ENCODE measurements around the gene ALG3.
A peak's percentile ranks its signal among the peaks of the same experiment; 100 is the strongest.

The ALG3 gene

DNA sequence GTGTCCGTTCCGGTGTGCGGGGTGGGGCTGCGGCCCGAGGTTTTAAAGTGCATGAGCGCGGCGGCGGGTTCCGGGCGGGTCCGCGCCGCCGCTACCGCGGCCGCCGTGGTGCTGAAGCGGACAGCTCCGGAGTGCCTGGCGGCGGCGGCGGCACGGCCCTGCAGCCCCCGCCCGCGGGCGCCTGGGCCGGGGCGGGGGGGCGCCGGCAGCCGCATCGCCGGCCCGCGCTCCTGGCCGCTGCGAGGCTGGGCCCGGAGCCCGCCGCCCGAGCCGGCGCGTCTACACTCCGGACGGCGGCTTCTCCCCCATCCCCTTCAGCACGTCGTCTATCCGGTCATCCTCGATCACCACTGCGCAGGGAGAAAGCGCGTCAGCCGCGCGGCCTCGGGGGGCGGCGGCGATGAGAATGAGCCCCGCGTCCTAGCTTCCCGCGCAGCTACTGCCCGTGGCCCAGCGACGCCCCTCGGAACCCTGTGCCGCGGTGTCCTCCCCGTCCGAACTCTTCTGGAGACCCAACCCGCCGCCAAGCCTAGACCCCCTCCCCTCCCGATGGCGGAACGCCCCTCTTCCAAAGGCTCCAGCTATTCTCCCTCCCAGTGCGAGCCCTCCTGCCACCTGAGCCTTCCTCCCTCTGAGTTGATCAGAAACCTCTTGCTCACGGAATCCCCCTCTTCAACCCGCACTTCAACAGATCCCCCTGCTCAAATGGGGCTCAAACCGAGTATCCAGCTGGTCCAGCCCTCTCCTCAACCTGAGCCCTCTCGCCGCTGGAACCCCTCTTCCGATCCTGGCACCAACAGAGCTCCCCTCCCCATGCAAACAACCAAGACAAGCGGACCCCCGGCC lies 11.3 kb upstream of the ALG3 start:
- no peak for DNase-seq

DNA sequence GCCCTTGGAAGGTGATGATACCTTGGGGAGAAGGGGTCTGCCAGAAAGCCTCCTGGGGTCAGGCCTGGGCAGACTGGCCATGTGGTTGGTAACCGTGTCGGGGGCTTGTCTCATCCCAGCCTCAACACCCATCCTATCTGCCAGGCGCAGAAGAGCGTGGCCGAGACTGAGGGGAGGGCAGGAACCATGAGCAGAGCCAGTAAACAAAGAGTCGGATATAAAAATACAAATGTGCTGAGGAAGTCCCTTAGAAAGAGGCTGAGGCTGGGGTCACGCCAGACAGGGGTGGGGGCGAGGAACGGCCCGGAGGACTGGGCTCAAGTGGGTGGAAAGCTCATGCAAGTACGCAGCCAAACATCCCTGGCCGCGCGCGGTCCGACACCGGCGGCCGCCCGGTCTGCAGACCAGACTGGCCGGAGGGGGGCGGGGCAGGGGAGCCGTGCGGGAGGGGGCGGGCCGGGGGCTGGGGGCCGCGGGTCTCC lies 10.7 kb upstream of the ALG3 start:
- no peak for DNase-seq

DNA sequence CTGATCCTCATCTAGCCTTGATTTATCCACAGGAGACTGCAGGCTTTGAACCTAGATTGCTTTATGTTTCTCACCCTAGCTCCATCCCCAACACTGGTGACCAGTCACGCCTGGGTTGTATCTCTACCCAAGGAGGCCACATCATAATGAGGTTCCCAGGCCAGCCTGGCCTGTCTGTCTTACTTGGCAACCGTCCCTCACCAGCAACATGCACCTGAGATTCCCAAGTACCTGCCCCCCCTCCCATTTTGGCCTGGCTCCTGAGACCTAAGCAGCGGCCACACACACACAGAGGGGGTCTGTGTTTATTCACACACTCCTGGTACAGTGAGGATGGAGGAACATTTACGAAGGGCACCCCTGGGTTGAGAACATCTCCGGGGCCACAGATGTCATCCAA lies 10.2 kb upstream of the ALG3 start:
- no peak for DNase-seq

DNA sequence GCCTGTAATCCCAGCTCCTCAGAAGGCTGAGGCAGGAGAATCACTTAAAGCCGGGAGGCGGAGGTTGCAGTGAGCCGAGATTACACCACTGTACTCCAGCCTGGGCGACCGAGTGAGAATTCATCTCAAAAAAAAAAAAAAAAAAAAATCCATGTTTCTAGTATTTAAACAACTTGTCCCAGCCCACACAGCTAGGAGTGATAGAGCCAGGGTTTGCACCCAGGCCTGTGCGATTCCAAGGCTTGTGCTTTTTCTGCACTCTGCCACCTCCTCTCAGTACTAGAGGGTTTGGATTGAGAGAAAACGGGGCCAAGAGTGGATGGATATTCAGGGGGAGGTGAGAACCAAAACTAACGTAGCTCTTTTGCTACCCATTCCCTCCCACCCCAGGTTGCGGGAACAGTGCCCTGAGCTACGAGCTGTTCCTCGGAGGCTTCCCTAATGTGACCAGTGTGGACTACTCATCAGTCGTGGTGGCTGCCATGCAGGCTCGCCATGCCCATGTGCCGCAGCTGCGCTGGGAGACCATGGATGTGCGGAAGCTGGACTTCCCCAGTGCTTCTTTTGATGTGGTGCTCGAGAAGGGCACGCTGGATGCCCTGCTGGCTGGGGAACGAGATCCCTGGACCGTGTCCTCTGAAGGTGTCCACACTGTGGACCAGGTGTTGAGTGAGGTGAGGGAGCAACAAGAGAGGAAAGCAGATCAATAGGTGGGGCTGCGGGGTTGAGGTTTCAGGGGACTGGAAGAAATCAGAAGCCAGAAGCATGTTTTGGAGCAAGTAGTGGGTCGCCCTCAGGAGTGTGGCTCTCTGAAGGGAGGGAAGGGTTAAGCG lies 8.5 kb upstream of the ALG3 start:
- no peak for DNase-seq

DNA sequence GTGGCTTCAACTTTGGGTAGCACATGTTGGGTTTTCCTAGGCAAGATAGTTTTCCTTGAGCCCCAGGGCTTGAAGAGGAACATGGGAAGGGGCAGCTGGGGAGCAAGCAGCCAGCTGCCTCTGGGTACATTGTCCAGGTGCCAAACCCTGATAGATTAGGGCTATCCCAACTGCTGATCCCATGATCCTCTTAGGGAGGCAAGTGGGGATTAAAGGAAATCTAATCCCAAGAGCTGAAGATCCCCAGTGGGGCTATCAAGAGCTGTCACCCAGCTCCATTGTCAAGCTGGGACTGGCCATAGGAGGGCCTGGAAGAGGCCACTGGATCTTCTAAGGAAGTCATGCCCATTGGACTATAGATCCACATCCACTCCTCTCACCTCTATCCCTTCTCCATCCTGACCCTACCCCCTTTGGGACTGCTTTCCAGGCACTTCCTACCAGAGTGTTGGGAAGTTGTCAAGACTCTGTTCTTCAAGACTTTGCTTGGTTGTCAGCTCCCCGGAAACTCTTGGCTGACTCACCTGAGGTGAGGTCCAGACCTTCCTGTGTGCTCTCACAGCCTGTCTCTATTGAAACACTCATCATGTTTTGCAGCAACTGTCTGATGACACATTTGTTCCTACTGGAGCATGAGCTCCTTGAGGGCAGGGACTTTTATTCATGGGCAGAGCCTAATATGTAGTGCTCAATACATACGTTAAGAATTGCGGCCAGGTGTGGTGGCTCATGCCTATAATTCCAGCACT lies 6.7 kb upstream of the ALG3 start:
- DNase-seq, result no peak

DNA sequence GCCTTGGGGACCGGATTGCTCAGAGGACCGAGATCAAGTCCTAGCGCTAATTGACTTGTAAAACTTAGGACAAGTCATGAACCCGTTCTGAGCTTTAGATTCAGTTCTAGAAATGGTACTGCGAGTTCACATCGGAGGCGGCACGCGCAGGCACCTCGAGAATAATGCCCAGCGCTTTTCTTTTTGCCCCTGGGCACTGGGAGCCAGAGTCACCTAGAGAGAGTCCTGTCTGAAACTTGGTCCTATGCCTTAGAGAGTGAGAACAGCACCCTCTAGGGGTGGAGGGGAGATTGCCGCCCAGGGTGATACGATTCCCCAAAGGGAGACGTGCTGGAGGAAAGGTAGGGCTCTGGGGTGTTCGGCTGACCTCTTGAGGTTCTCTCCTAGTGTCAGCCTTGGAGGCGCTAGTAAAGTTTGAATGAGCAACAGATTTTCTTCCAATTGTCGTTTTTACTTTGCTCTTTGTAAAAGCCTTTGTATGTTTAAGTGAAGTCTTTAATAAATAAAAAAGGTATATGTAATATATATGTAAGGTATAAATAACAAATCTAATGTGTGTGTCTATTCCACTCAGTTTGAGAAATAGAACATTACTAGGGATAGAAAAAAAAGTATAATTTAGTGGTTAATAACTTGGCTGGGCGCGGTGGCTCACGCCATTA lies 1.5 kb upstream of the ALG3 start:
- DNase-seq, result peak; percentile 54

DNA sequence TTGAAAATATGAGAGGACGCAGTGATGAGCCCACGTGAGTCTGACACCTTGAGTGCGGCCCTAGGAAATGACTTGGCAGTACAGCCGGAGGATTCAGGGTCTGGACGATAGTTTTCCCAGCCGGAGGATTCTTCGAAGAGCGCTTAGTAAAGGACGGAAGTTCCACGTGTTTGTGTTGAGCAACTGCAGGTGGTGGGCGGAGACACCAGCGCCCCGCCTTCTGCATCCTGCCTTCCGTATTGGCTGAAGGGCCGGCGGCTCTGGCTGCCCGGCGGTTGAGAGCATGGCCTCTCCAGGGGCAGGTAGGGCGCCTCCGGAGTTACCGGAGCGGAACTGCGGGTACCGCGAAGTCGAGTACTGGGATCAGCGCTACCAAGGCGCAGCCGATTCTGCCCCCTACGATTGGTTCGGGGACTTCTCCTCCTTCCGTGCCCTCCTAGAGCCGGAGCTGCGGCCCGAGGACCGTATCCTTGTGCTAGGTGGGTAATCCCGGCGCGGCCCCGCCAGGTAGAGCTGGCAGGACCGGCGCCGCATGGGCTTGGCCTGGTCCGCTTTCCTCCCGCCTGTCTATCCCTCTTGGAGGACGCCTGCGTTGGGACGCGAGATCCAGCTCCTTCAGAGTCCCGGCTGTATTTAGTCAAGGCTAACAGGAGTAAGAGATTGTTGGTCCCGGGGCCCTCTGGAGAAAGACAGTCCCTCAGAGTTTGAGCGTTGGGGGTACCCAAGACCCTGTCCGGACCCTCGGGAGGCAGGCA lies 827 bp upstream of the ALG3 start, which contains the start of gene EEF1AKMT4:
EEF1AKMT4 (plus strand) TSS at position 261 of the 755 bp plus-strand sequence; CDS start at position 284, 23 bp downstream.
- DNase-seq, result peak; percentile 91

DNA sequence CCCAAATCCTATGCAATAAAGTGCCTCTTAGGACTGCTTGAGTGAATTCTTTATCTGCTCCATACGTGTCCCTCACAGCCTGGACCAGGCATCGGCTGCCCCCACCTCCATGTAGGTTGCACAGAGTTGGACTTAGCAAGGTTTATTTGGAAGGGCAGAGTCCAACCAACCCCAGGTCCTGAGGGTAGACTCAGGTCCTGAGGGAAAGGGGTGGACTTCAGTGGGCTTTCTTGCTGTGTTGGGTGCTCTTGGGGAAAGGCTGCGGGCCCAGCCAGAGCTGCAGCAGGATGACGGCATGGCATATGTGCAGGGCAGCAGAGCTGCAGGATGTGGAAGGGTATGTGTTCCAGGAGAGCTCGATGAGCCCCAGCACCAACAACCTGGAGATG lies 6.5 kb downstream of the ALG3 start:
- no peak for DNase-seq

DNA sequence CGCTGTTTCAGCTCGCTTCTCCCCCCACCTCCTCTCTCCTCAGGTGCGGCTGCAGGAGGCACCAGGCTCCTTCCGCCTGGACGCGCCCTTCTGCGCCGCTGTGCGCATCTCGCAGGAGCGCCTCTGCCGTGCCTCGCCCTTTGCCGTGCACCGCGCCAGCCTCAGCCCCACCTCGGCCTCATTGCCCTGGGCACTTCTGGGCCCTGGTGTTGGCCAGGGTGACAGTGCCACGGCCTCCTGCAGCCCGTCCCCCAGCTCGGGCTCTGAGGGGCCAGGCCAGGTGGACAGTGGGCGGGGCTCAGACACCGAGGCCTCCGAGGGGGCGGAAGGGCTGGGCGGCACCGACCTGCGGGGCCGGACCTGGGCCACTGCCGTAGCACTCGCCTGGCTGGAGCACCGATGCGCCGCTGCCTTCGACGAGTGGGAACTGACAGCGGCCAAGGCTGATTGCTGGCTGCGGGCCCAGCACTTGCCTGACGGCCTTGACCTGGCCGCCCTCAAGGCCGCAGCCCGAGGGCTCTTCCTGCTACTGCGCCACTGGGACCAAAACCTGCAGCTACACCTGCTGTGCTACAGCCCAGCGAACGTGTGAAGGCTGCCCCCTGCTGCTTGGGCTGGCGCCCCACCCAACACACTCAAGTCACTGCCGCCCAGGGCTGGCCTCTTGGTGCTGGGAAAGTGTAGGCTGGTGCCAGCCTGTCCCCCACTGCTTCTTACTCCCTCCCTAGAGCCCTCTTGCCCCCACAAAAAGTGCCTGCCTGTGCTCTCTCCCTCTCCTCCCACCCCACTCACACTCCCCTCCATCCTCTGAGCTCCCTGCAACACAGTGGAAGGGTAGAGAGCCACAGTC lies 7.1 kb downstream of the ALG3 start:
- peak; percentile 3 for DNase-seq

DNA sequence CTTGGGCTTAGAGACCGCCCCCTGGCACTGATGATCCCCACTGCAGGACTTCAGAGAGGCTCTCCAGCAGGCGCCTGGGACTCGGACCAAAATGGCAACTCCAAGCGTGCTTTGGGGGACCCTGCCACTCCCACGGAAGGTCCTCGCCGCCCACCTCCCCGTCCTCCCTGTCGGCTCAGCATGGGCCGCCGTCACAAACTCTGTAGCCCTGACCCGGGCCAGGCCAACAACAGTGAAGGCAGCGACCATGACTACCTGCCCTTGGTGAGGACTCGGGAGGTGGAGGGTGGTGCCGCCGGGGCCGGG lies 7.7 kb downstream of the ALG3 start:
- DNase-seq, result no peak

DNA sequence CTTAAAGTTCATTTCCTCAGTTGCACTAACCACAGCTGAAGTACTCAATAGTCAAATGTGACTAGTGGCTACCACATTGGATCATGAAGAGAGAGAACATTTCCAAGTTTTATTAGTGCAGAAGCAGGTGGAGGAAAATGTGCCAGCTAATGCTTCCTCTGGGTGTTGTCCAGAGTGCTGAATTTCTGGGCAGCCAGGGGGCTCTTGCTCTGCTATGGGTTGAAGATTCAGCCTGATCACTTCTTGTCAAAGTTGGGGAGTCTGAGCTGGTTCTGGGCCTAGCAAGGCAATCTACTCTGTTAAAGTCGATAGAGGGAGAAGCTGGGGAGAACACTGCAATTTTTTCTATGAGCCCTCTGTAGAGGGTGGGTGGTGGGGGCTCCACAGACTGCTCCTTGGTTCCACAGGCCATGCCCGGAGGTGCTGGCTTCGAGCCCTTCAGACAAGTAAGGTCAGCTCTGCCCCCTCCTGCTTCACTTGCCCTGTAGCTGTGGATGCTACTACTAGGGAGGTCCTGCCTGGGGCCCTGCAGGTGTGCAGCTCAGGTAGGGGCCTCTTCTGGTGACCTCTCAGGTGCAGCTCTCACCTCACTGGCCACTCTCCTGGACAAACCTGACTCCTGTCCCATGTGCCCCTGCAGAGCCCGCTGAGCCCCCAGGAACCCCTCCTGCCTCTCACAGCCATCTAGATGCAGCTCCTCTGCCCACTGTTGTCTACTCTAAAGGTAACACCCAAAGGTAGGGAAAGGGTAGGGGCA lies 8.2 kb downstream of the ALG3 start:
- no peak for DNase-seq

DNA sequence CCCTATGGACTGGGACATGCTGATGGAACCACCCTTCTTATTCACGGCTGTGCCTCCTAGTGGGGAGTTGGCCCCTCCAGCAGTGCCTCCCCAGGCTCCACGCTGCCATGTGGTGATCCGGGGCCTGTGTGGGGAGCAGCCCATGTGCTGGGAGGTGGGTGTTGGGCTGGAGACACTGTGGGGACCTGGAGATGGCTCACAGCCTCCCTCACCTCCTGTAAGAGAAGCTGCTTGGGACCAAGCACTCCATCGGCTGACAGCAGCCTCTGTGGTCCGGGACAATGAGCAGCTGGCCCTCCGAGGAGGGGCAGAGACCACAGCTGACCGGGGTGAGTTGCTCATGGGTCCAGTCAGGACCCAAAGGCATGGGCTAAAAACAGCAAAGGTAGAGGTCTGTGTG lies 9.1 kb downstream of the ALG3 start:
- no peak for DNase-seq

DNA sequence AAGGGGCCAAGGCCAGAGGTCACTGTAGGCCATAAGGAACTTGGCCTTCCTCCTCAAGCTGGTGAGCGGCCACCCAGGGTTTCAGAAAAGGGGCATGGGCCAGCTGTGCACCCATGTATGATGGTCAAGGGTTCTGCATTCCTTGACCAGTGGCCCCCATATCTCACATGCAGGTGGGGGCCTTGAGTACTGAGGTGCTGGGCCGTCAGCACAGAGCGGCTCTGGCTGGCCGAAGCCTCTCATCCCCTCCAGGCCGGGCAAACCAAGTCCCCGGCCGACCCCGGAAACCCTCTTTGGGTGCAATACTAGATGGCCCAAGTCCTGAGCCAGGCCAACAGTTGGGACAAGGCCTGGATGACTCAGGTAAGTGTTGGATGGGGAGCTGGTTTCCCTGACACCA lies 9.5 kb downstream of the ALG3 start:
- DNase-seq, result no peak

DNA sequence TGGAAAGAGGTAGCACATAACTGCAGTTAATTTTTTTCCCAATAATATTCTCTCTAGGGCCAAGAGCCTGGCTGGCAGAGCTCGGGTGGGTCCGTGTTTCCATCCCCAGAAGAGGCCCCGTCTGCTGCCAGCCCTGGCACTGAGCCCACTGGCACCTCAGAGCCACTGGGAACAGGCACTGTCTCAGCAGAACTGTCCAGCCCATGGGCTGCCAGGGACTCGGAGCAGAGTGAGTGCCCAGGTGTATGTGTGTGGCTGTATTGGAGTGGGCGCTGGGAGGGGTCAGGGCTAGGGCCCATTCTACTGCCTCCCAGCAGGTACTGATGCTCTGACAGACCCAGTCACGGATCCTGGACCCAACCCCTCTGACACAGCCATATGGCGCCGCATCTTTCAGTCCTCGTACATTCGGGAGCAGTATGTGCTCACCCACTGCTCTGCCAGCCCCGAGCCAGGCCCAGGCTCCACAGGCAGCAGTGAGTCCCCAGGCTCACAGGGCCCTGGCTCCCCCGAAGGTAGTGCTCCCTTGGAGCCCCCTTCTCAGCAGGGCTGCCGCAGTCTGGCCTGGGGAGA lies 10.4 kb downstream of the ALG3 start:
- no peak for DNase-seq

DNA sequence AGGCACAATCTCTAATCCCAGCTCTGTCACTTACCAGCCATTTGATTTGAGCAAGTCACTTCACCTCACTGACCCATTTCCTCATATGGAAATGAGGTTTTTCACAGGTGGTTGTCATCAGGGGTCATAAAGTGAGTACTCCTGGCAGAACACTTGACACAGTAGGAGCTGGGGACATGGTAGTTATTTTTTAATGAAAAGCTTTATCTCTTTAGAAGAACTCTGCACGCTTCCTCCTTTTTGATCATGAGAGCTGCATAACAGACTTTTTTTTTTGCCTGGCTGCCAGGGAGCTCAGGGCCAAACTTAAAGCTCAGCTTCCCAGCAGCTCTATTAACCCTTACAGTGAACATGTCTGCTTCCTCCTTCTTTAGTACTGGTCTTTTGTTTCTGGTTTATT lies 11.0 kb downstream of the ALG3 start:
- no peak for DNase-seq

DNA sequence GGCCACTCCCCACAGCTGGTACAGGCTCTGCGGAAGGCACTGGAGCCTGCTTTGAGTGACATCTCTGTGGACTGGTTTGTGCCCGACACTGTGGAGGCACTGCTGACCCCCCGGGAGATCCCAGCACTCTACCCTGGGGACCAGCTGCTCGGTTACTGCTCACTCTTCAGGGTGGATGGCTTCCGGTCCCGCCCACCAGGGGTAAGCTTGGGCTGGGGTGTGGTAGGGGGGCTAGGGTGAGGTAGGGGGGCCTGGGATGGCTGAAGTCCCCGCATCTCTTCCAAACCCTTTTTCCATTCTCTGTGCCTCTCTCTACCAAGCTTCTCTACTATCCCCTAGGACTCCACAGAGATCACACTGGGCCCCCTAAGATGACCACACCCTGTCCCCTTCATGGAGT lies 11.6 kb downstream of the ALG3 start:
- no peak for DNase-seq

DNA sequence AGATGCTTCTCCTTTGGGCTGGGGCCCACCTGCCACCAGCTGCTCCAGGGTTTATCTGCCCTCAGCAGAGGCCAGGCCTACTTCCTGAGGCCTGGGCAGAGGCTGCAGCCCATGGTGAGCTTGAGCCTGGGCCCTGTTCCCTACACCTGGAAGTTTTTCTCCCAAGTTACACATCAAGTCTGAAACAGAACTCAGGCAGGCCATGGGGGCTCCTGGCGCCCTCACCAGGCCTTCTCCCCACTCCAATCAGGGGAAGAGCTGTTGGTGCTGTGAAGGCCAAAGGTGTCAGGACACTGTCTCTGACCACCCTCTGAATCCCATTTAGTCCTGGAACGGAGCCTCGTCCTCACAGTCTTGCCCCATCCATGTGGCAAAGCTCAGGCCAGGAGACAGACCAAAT lies 12.1 kb downstream of the ALG3 start:
- DNase-seq, result no peak

DNA sequence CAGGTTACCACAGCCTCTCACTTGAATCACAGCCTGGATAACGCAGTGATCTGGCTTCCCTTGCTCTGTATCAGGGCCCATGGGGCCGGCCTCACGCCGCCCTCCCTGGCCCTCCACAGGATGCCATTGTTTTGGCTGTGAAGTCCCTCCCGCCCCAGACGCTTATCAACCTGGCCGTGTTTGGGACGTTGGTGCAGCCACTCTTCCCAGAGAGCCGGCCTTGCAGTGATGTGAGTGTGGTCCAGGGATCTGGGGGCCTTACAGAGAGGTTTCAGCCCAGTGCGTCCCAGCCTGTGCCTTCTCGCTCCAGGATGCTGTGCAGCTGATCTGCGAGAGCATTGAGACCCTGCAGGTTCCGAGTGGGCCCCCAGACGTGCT lies 12.7 kb downstream of the ALG3 start:
- DNase-seq, result no peak

DNA sequence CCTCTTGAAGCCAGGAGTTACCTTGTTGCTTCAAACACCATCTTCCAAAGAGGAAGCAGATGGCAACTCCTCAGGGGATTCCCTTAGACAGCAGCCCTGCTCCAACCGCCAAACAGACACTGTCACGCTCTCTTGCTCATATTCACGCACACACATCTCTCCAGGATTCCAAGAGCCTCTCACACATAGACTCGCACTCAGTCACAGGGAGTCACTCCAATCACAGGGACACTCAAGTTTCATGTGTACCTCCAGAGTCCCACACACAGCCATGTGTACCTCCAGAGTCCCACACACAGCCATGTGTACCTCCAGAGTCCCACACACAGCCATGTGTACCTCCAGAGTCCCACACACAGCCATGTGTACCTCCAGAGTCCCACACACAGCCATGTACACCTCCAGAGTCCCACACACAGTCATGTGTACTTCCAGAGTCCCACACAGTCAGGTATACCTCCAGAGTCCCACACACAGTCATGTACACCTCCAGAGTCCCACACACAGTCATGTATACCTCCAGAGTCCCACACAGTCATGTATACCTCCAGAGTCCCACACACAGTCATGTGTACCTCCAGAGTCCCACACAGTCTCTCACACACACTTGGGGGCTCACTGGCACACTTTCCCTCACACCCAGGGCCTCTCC lies 13.3 kb downstream of the ALG3 start:
- DNase-seq, result no peak

Data from NCI-H187 treated with DMSO at 0.1 percent for 48 hours (cell line).